HepG2 (cell line): ENCODE data around the gene EXOC3L4. TPM values are rescaled to one million over a fixed set of nuclear protein-coding genes. Genes with fewer than 3 reads are reported as not detected.

ENCODE experiments used
- ARHGAP35 ChIP-seq: sonication (generic); formaldehyde crosslinking; IDR thresholded peaks from 2 replicates; pipeline ENCODE4 v1.9.0; 2022; ENCODE audit warnings: mild to moderate bottlenecking, inconsistent platforms, moderate library complexity, missing genetic modification reagents, borderline replicate concordance
- ARNT2 ChIP-seq: sonication (generic); formaldehyde crosslinking; IDR thresholded peaks from 2 replicates; pipeline ENCODE4 v1.8.0; 2022; ENCODE audit warnings: mild to moderate bottlenecking, low read depth, missing genetic modification reagents, moderate library complexity
- CENPT ChIP-seq: sonication (generic); formaldehyde crosslinking; IDR thresholded peaks from 2 replicates; pipeline ENCODE4 v1.8.0; 2022; ENCODE audit warnings: low read depth, mild to moderate bottlenecking, moderate library complexity, missing genetic modification reagents
- FOSL2 ChIP-seq: sonication (generic); formaldehyde crosslinking; IDR thresholded peaks from 2 replicates; pipeline ENCODE4 v1.4.0; 2020; ENCODE audit warnings: missing genetic modification reagents
- FOXC1 ChIP-seq: sonication (generic); formaldehyde crosslinking; IDR thresholded peaks from 2 replicates; pipeline ENCODE4 v1.8.0; 2022; ENCODE audit warnings: mild to moderate bottlenecking, missing genetic modification reagents, borderline replicate concordance
- KLF9 ChIP-seq: IDR thresholded peaks from 2 replicates; pipeline ENCODE4 v1.6.1; 2016; ENCODE audit warnings: low read depth
- NFYC ChIP-seq: IDR thresholded peaks from 2 replicates; pipeline ENCODE4 v1.6.1; 2016; ENCODE audit warnings: missing genetic modification reagents, missing compliant biosample characterization
- PAWR ChIP-seq: sonication (generic); formaldehyde crosslinking; IDR thresholded peaks from 2 replicates; pipeline ENCODE4 v1.4.0; 2020; ENCODE audit warnings: missing genetic modification reagents, mild to moderate bottlenecking, borderline replicate concordance
- ZNF180 ChIP-seq: sonication (generic); formaldehyde crosslinking; IDR thresholded peaks from 2 replicates; pipeline ENCODE4 v1.4.0; 2020; ENCODE audit warnings: low read depth, missing genetic modification reagents, borderline replicate concordance
- ZNF235 ChIP-seq: sonication (generic); formaldehyde crosslinking; IDR thresholded peaks from 2 replicates; pipeline ENCODE4 v1.8.1; 2023; ENCODE audit warnings: mild to moderate bottlenecking, missing genetic modification reagents, borderline replicate concordance
- polyA plus RNA-seq, 8 experiments: library from polyadenylated mRNA; depleted of rRNA in 3 of 8; stranded (reverse) in 7 of 8; unstranded in 1 of 8; fragments of >200 nt; fragmentation: Illumina TruSeq in 4 of 8; extraction: Trizol in 4 of 8; gene quantifications; 2 replicates each; pipeline versions ENCODE4 v1.2.1 to v1.2.3, GENCODE V29; 2011 to 2016; ENCODE audit warnings: low read depth in 4 of 8, missing spikeins in 1 of 8, mixed read lengths in 1 of 8; ENCODE audit not compliant: insufficient read depth in 1 of 8
- total RNA-seq, 5 experiments: library from RNA; depleted of rRNA; stranded (reverse); fragments of >200 nt; fragmentation: Illumina TruSeq; extraction: Trizol; gene quantifications; 2 replicates each; pipeline ENCODE4 v1.2.3, GENCODE V29; 2016; ENCODE audit warnings: low read depth in 1 of 5
- TF ChIP-seq, protein P1 (sequence below): sonication (generic); formaldehyde crosslinking; IDR thresholded peaks from 2 replicates; pipeline ENCODE4 v1.4.0; 2020; ENCODE audit warnings: missing genetic modification reagents, borderline replicate concordance
- TF ChIP-seq, protein P2 (sequence below): sonication (generic); formaldehyde crosslinking; IDR thresholded peaks from 2 replicates; pipeline ENCODE4 v1.8.1; 2023; ENCODE audit warnings: mild to moderate bottlenecking, missing genetic modification reagents
- TF ChIP-seq, protein P3 (sequence below): IDR thresholded peaks from 2 replicates; pipeline ENCODE4 v1.6.1; 2016; ENCODE audit warnings: mild to moderate bottlenecking
- TF ChIP-seq, protein P4 (sequence below): sonication (generic); formaldehyde crosslinking; IDR thresholded peaks from 2 replicates; pipeline ENCODE4 v1.5.1; 2020; ENCODE audit warnings: mild to moderate bottlenecking, missing genetic modification reagents, moderate library complexity

Gene EXOC3L4
- total and polyA plus RNA-seq, 2 of the 13 experiments (the other 11 are each of a cell fraction or from before 2014, with no cell fraction given): 11.8 to 27.0 TPM

DNA sequence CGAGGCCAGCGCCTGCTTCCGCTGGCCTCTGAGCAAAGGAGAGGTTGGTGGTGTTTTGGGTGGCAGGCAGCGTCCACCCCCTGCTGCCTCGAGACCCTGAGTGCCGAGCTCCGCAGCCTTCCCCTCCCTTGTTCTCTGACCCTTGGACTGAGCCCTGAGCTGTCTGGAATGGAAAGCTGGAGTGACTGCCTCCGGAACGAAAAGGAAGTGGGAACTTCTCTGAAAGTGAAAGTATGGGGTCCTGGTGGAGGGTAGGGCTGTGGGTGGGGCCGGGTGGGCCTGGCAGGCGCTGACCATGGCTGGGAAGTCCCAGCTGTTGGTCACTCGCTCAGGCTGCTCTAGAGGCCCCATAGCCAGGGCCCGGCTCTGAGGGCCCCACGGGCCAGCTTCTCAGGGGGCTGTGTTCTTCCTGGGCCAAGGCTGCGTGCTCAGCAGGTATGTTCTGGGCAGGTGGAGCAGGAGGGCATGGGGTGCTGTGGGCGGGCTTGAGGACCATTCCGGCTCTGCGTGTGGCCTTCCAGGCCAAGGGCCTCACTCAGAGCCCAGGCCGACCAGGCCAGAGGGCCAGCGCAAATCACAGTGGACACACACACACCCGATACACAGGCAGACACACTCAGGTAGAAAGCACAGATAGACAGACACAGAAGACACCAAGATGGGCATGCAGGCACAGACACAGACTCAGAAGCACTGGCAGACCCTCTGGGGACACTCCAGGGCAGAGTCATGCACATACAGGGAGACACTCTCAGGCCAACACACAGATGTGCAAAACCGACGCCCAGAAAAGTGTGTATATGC, at the start of gene EXOC3L4 (continued):
- TF ChIP-seq, protein P1, sequence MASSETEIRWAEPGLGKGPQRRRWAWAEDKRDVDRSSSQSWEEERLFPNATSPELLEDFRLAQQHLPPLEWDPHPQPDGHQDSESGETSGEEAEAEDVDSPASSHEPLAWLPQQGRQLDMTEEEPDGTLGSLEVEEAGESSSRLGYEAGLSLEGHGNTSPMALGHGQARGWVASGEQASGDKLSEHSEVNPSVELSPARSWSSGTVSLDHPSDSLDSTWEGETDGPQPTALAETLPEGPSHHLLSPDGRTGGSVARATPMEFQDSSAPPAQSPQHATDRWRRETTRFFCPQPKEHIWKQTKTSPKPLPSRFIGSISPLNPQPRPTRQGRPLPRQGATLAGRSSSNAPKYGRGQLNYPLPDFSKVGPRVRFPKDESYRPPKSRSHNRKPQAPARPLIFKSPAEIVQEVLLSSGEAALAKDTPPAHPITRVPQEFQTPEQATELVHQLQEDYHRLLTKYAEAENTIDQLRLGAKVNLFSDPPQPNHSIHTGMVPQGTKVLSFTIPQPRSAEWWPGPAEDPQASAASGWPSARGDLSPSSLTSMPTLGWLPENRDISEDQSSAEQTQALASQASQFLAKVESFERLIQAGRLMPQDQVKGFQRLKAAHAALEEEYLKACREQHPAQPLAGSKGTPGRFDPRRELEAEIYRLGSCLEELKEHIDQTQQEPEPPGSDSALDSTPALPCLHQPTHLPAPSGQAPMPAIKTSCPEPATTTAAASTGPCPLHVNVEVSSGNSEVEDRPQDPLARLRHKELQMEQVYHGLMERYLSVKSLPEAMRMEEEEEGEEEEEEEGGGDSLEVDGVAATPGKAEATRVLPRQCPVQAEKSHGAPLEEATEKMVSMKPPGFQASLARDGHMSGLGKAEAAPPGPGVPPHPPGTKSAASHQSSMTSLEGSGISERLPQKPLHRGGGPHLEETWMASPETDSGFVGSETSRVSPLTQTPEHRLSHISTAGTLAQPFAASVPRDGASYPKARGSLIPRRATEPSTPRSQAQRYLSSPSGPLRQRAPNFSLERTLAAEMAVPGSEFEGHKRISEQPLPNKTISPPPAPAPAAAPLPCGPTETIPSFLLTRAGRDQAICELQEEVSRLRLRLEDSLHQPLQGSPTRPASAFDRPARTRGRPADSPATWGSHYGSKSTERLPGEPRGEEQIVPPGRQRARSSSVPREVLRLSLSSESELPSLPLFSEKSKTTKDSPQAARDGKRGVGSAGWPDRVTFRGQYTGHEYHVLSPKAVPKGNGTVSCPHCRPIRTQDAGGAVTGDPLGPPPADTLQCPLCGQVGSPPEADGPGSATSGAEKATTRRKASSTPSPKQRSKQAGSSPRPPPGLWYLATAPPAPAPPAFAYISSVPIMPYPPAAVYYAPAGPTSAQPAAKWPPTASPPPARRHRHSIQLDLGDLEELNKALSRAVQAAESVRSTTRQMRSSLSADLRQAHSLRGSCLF (CRISPR knock-in tag): no peak
- TF ChIP-seq, protein P2, sequence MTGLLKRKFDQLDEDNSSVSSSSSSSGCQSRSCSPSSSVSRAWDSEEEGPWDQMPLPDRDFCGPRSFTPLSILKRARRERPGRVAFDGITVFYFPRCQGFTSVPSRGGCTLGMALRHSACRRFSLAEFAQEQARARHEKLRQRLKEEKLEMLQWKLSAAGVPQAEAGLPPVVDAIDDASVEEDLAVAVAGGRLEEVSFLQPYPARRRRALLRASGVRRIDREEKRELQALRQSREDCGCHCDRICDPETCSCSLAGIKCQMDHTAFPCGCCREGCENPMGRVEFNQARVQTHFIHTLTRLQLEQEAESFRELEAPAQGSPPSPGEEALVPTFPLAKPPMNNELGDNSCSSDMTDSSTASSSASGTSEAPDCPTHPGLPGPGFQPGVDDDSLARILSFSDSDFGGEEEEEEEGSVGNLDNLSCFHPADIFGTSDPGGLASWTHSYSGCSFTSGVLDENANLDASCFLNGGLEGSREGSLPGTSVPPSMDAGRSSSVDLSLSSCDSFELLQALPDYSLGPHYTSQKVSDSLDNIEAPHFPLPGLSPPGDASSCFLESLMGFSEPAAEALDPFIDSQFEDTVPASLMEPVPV (CRISPR knock-in tag): 0 out of 2 replicates have a peak, but pooled peaks have one; percentile 80
- TF ChIP-seq, protein P3, sequence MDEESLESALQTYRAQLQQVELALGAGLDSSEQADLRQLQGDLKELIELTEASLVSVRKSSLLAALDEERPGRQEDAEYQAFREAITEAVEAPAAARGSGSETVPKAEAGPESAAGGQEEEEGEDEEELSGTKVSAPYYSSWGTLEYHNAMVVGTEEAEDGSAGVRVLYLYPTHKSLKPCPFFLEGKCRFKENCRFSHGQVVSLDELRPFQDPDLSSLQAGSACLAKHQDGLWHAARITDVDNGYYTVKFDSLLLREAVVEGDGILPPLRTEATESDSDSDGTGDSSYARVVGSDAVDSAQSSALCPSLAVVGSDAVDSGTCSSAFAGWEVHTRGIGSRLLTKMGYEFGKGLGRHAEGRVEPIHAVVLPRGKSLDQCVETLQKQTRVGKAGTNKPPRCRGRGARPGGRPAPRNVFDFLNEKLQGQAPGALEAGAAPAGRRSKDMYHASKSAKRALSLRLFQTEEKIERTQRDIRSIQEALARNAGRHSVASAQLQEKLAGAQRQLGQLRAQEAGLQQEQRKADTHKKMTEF (CRISPR knock-in tag): no peak; the same call in 1 of the 2 replicates
- TF ChIP-seq FOXC1 (CRISPR knock-in tag) (no peak), FOSL2 (no peak; the same call in 1 of the 2 replicates), KLF9 (CRISPR knock-in tag) (no peak), ZNF235 (CRISPR knock-in tag) (no peak; the same call in 1 of the 2 replicates), CENPT (no peak), ARHGAP35 (CRISPR knock-in tag) (no peak), ZNF180 (CRISPR knock-in tag) (no peak), NFYC (CRISPR knock-in tag) (no peak), ARNT2 (no peak), PAWR (CRISPR knock-in tag) (no peak)
- TF ChIP-seq, protein P4, sequence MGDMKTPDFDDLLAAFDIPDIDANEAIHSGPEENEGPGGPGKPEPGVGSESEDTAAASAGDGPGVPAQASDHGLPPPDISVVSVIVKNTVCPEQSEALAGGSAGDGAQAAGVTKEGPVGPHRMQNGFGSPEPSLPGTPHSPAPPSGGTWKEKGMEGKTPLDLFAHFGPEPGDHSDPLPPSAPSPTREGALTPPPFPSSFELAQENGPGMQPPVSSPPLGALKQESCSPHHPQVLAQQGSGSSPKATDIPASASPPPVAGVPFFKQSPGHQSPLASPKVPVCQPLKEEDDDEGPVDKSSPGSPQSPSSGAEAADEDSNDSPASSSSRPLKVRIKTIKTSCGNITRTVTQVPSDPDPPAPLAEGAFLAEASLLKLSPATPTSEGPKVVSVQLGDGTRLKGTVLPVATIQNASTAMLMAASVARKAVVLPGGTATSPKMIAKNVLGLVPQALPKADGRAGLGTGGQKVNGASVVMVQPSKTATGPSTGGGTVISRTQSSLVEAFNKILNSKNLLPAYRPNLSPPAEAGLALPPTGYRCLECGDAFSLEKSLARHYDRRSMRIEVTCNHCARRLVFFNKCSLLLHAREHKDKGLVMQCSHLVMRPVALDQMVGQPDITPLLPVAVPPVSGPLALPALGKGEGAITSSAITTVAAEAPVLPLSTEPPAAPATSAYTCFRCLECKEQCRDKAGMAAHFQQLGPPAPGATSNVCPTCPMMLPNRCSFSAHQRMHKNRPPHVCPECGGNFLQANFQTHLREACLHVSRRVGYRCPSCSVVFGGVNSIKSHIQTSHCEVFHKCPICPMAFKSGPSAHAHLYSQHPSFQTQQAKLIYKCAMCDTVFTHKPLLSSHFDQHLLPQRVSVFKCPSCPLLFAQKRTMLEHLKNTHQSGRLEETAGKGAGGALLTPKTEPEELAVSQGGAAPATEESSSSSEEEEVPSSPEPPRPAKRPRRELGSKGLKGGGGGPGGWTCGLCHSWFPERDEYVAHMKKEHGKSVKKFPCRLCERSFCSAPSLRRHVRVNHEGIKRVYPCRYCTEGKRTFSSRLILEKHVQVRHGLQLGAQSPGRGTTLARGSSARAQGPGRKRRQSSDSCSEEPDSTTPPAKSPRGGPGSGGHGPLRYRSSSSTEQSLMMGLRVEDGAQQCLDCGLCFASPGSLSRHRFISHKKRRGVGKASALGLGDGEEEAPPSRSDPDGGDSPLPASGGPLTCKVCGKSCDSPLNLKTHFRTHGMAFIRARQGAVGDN (CRISPR knock-in tag): peak; percentile 91
